Activated naive CD4-positive, alpha-beta T cell treated with anti-CD3 and anti-CD28 coated beads, Interleukin-2, amount 50 U/mL, for 16 hours (primary cell): Measurements from ENCODE around the gene FOXN1.
A peak's percentile ranks its signal among the peaks of the same experiment; 100 is the strongest.

Experiments used
- DNase-seq: peaks from one replicate; pipeline ENCODE4 v3.0.0-alpha.2; 2020

The FOXN1 gene

GRCh38 chr17:28478712-28479615, 27.2 kb upstream of the FOXN1 start:
- no peak for DNase-seq

- no peak for DNase-seq
These were observed 25.9 kb upstream of the FOXN1 start for GRCh38 chr17:28480278-28480677.

DNA sequence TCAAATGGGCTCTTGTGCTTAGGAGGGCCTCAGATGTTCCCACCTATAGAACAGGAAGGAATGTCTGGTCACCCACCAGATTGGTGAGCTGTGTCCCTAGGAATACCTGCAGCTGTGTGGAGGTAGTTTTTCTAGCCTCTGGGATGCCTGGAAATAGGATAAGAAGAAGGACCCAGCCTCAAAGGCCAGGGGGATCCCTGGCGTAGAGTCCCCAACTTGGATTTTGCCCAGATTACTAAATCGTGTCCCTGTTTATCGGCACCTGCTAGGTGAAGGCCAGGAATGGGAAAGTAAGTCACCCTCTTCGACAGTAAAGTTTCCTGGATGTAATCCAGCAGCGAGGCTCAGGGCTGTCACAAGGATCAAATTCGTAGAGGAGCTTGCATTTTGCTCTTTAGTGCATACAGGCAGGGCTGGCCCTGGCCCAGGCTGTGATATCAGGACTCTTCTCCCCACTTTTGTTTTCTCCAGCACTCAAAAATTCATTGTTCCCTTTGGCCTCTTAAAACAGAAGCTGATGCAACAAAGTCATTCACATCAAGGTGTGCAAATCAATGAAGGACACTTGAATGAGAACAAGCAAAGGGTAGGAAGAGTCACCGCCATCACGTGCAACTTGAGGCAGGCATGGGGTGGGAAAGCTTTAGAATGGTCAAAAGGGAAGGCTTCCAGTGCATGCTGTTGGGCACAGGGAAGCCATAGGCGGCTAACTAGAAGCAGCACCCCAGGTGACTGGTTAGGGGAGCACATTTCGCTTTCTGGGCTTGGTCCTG, 25.2 kb upstream of the FOXN1 start:
- no peak for DNase-seq

- no peak for DNase-seq
These were observed 23.5 kb upstream of the FOXN1 start for GRCh38 chr17:28482551-28483199.

DNA sequence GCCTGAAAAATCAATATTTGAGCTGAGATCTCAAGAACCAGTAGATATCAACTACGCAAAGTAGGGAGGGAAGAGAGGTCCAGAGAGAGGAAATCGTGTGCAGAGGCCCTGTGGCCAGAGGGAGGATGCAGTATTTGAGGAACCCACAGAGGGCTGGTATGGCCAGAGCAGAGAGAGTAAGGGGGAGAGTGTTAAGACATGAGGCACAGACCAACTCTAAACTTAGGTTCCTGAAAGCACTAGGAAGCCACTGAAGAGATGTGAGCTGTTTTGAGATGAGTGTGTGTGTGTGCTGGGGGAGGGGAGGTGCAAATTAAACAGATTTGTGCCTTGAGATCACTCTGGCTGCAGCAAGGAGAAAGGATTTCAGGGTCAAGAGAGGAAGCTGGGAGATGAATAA, 21.9 kb upstream of the FOXN1 start:
- no peak for DNase-seq

DNA sequence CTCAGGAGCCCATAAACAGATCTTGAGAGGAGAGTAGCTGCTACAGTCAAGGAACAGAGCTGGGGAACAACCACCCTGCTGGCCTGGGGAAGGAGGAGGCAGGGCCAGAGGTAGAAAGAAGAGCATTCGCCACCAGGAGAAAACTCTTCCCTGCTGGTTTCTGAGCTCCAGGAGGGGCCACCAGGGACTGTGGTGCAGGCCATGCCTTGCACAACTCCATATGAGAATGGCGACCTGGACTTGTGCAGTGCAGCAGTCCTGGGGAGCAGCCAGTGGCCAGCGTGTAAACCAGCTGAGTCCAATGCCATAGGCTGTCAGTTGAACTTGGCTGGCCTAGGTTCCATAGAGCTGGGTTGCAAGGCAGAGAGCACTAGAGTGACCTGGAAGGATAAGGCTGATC, 21.1 kb upstream of the FOXN1 start:
- no peak for DNase-seq

DNA sequence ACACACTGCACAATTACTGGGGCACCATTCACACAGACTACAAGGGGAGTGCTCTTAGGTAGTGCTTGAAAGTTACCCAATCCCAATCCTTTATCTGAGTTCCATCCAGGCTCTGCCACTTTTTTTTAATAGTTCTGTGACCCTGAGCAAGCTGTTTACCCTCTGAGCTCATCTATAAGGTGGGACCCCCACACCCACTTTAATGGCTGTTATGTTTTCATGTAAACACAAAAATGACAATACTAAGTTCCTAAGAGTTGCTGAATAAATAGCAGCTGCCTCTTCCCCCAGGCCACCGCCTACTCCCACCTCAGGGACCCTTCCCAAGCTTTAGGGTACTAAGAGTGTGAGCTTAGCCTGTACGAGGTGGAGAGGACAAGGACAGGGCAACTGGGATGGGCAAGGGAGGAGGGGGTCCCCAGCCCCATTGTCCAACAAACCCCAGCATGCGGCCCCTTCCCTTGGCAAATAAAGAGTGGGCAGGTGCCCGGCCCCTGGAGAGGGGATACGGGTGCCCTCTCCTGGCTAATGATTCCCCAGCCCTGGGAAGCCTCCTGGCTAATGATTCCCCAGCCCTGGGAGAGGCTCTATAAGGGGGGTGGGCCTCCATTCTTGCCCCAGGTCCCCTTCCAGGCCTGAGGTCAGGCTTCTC, 18.1 kb upstream of the FOXN1 start:
- no peak for DNase-seq

- DNase-seq, result no peak
These were observed 17.4 kb upstream of the FOXN1 start for GRCh38 chr17:28488533-28489276.

DNA sequence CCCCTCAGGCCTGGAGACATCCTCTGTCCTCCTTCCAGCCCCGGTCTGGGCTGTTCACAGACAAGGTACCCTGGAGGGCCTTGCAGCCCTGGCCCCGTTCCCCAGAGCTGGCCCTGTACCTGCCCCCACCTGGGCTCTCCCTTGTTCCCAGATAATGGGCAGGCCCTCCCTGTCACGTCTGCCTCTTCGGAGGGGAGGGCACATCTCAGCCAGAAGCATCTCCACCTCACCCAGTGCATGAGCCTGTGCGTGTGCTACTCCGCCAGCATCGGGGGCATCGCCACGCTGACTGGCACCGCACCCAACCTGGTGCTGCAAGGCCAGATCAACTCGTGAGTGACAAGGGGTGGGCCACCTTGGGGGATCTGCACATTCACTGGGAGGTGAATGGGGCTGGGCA, 14.9 kb upstream of the FOXN1 start:
- DNase-seq, result no peak

- DNase-seq, result no peak
These were observed 14.3 kb upstream of the FOXN1 start for GRCh38 chr17:28491860-28492259.

- no peak for DNase-seq
These were observed 13.5 kb upstream of the FOXN1 start for GRCh38 chr17:28492352-28493310.

DNA sequence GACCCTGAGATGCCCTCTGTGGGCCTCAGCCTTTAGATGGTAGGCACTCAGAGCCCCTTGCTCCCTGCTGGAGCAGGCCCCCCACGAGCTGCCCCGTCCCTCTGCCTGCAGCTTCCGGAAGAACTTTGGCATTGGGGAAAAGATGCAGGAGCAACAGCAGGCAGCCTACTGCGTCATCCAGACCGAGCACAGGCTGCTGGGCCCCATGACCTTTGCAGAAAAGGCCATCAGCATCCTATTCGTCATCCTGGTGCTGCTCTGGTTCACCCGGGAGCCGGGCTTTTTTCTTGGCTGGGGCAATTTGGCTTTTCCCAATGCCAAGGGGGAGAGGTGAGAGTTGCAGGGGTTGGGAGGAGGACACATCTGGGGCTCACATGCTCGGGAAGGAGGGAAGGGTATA, 12.7 kb upstream of the FOXN1 start:
- no peak for DNase-seq

- DNase-seq, result peak; percentile 79
These were observed 11.5 kb upstream of the FOXN1 start for GRCh38 chr17:28494445-28495188.

DNA sequence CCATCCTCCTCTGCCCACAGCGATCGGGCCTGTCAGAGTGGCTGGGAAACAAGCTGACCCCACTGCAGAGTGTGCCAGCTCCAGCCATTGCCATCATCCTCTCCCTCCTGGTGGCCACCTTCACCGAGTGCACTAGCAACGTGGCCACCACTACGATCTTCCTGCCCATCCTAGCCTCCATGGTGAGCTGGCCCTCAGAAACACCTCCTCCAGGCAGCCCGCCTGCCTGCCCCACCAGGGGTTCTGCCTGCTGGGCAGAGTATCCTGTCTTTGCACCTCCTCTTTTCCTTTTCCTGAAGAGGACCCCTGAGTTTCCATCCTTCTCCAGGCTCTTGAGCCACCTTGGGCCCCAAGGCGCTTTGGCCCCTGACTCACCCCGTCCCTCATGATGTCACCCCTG, 10.5 kb upstream of the FOXN1 start:
- DNase-seq, result no peak

- DNase-seq, result no peak
These were observed 8.2 kb upstream of the FOXN1 start for GRCh38 chr17:28497931-28498330.

DNA sequence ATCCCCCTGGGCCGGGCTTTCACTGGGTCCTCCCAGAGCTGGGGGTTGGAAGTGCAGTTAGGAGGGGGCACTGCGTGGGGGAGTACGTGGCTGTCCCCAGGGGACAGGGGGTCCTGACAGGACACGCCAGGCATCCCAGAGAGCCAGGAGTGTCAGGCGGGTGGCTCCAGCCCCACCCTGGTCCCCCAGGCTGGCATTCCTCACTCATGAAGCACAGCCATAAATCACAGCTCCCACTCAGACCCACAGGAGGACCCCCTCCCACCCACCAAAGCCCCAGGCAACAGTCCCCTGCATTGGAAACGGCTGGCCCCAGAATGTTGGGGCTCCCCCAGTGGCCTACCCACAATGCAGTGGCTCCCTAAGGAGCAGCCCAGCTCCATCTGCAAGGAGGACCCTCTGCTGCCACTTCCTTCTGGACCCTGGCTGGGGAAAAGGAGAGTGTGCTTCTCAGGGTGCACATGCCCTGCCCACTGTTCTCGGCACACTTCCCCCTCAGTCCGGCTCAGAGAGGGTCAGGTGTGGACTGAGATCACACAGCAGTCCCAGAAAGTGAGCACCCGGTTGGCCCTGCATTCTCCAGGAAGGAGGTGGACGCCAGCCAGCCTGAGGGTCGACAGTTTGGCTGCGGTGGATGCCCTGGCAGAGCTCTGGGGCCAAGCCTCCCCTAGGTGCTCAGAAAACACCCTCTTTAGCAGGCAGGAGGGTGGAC, 7.3 kb upstream of the FOXN1 start:
- DNase-seq, result no peak

DNA sequence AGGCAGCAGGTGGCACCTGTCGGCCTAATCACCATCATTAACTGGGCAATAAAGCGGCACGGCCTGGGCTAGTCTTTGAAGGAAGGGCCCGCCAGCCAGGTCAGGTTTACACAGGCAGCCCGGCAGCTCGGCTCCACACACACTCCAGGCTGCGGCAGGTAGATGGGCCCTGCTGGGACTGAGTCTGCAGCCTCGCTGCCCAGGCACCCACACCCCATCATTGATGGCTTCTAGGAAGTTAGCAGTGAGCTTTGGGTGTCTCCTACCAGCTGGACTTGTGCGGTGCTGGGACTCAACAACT, 6.8 kb upstream of the FOXN1 start:
- no peak for DNase-seq

- DNase-seq, result no peak
These were observed 6.3 kb upstream of the FOXN1 start for GRCh38 chr17:28499684-28500357.

GRCh38 chr17:28500712-28501379, 5.3 kb upstream of the FOXN1 start:
- no peak for DNase-seq
